C4-2B (cell line): ENCODE measurements around the gene HYAL1.

Source experiments
- CTCF ChIP-seq: fragments of 450-650 bp; conservative IDR thresholded peaks from 2 replicates; pipeline ENCODE4 v1.5.1; 2017; ENCODE audit warnings: mild to moderate bottlenecking
- ZFX ChIP-seq: fragments of 450-650 bp; IDR thresholded peaks from 2 replicates; pipeline ENCODE4 v1.6.1; 2017

GRCh38 chr3:50342813-50343633 lies 39.6 kb upstream of the HYAL1 start:
- no peak for TF ChIP-seq CTCF
- no peak for TF ChIP-seq ZFX
